GM18517 (cell line): ENCODE results near the gene SUMO3.
A peak's percentile ranks its signal among the peaks of the same experiment; 100 is the strongest.

Source experiments
- ATAC-seq: cut with Tn5 transposase; IDR thresholded peaks from one replicate; pipeline ENCODE4 v1.9.1; 2021; ENCODE audit warnings: mild to moderate bottlenecking, moderate library complexity; ENCODE audit not compliant: unreplicated experiment

SUMO3 gene

GRCh38 chr21:44804762-44805161, 13.1 kb downstream of the SUMO3 start:
- no peak for ATAC-seq

DNA sequence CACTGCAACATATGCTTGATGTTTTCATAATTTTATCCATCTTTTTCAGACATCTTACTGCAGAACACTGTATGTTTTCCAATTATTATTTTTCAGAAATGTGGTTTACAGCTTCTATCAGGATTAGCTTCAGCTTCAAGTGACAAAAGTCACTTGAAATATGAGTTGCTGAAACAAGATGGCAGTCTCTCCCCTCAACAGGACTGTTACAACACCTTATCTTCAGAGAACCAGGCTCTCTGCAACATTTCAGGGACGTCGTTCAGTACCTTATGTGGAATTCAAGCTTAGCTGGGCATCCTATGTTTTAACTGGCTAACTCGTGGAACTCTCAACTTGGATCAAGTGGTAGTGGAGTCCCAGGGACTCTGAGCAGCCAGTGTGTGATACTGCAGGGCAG, 14.2 kb downstream of the SUMO3 start:
- ATAC-seq: no peak

DNA sequence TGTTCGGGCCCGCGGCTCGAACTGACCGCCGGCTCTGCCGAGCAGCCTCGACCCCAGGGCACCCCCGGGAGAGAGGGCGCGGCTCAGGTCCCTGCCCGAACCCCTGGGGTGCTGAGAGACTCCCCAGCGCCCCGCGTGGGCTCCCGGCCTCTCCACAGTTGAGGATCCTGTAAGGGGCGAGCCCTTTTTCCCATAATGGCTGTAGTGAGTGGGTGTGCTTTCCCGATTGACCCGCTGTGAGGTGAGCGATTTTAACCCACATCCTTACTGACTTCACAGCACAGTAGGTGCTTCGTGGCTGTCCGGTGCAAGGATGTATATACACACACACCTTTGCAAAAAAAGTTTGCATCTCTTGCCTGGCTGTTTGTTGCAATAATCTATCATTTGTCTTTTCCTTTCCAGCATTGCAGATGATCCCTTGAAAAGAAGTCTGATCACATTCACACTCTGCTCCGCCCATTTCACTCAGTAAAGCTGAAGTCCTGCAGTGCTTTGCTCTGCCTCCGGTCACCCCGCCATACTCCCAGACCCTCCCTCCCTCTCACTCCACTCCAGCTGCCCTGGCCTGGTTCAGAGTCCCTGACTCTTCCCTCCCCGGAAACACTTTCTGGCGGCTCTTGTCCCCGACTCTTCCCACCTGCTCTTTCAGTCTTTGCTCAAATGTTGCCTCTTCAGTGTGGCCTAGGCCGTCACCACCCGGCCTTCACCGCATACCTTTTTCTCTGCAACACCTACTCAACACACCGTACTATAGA, 15.3 kb downstream of the SUMO3 start:
- no peak for ATAC-seq

DNA sequence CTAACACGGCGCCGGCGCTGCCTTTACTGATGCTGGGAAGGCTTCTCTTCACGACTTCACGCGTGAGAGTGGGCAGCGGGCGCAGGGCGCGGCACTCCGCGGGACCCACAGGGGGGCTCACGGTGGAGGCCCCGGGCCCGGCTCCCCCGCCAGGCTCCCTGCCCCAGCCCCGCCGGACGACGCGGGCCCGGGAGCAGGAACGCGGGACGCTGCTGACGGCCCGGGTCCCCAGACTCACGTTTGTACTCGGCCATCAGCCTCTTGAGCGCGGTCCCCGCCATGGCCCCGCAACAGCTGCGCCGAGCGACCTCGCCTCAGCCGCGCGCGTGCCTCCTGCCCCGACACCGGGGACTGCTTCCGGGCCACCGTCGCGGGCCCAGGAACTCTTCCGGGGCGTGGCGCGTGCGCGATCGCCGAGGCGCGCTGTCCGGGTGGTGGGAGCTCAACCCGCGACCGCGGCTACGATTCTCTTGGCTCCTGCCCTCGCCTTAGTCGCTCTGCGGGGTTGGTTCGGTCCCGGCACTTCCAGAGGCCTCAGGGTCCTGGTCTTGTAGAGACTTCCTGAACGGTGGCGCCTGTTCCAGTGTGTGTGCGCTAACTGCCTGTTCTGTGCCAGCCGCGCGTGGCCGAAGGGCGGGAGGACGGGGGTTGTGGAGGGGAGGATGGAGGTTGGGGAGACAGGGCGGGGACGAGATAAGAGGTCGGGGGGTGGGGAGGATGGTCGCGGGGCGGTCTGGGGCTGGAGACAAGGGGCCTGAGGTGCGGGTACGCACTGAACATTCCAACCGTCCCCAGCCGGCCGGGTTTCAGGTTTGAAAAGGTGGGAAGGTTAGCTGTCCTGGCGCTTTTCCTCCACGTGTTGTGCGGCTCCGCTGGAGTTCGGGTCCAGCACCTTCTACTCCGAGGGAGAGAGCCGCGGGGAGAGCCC, 16.1 kb downstream of the SUMO3 start, which contains the start of gene UBE2G2:
UBE2G2 (minus strand) TSS at position 353 of the 928 bp plus-strand sequence; CDS start at position 281, 72 bp downstream.
- ATAC-seq: no peak

- peak; percentile 46 for ATAC-seq
Measured at GRCh38 chr21:44800971-44801467, 16.8 kb downstream of the SUMO3 start.

DNA sequence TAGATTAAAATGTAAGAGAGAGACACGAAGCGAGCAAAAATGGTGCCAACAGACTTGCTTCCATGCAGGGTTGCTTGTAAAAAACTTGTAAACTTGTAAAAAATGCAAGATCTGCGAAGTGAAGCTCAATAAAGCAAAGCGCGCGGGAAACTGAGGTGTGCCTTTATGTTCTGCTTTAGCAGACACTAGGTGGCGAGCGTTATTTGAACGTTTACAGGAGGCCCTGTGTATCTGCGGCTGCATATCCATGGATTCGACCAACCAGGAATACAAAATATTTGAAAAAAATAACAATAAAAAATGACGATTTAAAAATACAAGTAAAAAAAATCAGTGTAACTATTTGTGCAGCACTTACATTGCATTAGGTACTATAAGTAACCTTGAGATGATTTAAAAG, 17.8 kb downstream of the SUMO3 start:
- no peak for ATAC-seq

DNA sequence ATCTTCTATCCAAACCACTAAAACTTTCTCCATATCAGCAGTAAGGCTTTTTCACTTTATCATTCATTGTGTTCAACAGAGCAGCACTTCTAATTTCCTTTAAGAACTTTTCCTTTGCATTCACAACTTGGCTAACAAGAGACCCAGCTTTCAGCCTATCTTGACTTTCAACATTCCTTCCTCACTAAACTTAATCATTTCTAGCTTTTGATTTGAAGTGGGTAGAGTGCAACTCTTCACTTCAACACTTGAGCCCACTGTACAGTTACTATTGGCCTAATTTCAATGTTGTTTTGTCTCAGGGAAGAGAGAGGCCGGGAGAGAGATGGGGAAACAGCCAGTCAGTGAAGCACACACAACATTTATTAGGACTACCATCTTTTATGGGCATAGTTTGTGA, 18.2 kb downstream of the SUMO3 start:
- no peak for ATAC-seq

GRCh38 chr21:44797775-44798174, 20.1 kb downstream of the SUMO3 start:
- no peak for ATAC-seq

GRCh38 chr21:44795342-44795741, 22.5 kb downstream of the SUMO3 start:
- no peak for ATAC-seq

DNA sequence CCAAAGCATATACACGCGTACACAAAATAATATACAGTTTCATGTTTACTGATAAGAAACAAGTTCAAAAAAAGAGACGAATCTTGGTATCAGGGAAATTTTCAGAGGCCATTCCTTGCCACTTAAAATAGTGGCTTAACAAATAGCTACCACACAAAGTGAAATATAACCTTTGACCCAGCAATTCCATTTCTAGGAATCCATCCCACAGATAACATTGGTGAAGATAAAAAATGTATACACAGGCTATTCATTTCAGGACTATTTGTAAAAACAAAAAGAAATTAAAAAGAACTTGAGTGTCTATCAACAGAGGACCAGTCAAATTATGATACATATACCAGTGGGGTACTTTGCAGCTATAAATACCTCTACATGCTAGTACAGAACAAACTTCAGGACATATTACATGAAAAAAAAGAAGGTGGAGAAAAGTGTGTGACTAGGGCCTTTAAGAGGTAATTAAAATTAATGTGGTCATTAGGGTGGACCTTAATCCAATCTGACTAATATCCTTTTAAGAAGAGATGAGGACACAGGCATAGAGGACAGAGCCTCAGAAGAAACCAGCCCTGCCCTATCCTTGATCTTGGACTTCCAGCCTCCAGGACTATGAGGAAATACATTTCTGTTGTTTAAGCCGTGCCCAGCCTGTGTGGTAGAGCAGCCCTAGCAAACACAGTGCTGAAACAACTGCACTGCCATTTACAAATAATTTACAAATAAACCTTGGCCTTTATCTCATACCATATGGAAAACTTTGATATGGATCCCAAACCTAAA, 24.1 kb downstream of the SUMO3 start:
- ATAC-seq: no peak

DNA sequence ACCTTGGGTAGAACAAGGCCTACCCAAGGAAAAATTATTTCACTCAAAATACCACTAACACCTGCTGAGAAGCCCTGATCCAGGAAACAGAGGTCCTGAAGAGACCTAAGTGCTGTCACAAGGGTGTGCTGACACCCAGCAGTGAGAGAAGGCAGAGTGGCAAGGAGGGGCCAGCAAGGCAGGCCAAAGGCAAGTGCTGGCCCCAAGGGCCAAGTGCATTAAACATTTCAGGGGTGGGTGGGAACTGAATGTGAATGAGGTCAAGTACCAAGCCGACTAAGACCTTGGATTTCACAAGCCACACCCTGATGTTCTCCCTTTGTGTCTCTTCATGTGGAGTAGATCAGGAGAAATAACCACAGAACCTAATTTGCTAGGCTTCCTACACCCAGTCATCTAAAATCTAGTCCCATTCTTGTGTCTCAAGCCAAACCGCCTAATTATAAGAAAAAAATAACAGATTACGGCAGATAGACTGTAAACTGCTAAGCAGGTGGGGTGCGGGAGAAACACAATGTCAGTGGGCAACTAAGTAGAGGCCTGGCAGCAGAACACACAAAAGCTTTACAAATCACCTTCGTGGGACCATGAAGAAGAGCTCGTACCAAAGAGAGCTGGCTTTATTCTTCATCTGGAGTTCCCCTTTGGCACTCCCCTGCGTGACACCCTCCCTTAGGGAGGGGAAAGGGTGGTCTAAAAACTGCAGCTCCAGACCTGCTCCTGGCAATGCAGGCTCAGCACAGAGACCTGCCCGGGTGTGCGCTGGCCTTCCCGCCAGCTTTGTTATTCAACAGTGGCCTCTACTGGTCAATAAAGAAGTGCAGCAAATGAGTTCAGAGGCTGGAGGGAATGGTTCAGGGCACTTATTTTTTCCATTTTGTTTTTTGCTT, 24.9 kb downstream of the SUMO3 start:
- ATAC-seq: no peak

- no peak for ATAC-seq
Measured at GRCh38 chr21:44791993-44792392, 25.9 kb downstream of the SUMO3 start.

DNA sequence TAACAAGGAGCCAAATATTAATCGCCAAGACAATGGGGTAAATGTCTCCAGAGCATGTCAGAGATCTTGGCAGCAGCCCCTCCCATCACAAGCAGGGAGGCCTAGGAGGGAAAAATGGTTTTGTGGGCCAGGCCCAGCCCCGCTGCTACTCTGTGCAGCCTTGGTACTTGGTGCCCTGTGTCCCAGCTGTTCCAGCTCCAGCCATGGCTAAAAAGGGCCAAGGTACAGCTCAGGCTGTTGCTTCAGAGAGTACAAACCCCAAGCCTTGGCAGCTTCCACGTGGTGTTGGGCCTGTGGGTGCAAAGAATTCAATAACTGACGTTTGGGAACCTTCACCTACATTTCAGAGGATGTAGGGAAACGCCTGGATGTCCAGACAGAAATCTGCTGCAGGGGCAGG, 26.6 kb downstream of the SUMO3 start:
- ATAC-seq: no peak

- no peak for ATAC-seq
Measured at GRCh38 chr21:44790368-44790767, 27.5 kb downstream of the SUMO3 start.

- no peak for ATAC-seq
Measured at GRCh38 chr21:44789880-44790279, 28.0 kb downstream of the SUMO3 start.

GRCh38 chr21:44785620-44786335, 32.1 kb downstream of the SUMO3 start:
- no peak for ATAC-seq

DNA sequence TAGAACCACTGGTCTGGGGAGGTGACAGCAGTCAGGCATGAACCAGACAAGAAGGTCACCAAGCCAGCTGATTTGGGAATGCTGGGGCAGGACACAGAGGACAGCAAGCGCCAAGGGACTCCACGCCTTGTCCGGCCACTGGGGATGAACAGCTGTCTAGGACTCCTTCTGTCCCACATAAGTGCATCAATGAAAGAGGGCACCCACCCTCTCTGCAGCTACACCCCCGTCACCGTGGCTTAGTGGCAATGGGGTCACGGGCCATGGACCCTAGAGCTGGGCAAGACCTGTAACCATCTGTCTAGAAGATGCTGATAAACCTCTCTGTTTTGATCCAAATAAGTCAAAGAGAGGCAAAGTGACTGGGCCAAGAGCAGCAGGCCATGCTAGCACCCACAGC, 33.1 kb downstream of the SUMO3 start:
- ATAC-seq: no peak

DNA sequence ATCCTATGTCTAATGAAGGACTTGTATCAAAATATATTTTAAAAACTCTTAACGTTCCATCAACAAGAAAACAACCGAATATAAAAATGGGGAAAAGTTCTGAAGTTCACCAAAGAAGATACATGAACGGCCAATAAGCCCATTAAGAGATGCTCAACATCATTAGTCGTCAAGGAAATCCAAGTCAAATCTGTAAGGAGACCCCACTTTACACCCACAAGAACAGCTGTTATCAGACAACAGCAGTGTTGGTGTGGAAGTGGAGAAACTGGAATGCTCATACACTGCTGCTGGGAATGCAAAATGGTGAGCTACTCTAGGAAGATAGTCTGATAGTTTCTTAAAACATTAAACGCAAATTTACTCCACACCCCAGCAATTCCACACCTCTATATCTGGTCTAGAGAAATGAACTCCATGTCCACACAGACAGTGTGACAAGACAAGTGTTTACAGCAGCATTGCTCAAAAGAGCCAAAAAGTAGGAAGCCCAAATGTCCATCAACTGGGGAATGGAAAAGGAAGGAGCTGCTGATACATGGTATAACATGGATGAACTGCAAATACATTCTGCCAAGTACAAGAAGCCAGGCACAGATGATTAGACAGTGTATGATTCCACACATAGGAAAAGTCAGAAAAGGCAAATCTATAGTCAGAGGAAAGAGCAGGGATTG, 34.7 kb downstream of the SUMO3 start:
- ATAC-seq: no peak
